ENCODE results near the gene ABCA13.

ABCA13 gene

DNA sequence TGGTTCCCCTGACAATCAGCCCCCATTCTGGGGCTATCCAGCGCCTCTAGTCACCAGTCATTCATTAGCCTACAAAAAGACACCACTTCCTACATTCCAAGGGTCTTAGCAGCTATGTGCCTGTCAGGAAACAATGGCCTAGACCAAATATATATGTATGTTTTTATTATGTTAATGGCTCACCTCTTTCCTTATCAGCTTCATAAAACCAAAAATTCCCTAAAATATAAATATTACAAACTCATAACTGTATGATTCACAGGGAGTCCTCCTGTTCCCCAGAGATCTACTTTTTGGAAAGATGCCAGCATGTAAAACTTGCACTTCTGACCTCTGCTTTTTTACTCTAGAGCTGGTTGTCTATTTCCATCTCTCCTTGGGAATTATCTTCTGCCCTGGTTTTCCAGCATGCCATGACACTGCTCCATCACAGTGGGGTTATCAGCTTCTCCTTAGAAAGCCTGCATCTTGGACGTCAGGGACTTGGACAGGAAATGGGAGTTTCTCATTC, 79.2 kb downstream of the ABCA13 start:
- DNase-seq: no peak

DNA sequence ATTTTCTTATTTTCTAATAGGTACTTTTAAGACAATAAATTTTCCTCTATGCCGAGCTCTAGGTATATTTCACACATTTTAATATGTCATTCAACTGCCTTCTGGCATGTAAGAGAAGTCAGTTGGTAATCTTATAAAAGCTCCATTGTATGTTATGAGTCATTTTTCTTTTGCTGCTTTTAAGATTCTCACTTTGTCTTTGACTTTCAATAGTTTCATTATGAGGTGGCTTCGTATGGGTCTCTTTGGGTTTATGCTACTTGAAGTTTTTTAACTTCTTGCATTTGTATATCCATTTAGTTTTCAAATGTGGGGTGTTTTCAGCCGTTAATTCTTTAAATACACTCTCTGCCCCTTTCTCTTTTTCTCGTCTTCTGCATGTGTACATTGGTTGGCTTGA, 80.5 kb downstream of the ABCA13 start:
- no peak for DNase-seq

GRCh38 chr7:48252995-48253394, 81.7 kb downstream of the ABCA13 start:
- no peak for DNase-seq

DNA sequence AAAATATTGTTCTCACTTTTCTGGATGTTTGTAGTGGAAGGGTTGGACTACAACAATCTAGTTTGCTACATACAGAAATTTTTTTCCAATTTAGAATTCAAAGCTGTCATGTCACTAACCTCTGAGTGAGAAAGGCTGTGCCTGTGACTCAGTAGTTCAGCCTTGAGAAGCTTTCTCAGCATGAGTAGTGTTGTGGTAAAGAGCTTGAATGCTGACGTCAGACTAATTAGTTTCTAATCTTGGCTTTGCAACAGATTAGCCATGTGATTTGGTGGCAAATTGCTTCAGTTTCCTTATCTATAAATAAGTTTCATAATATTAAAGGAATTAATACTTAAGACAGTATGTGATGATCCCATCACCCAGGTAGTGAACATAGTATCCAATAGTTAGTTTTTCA, 83.8 kb downstream of the ABCA13 start:
- DNase-seq: no peak

GRCh38 chr7:48259463-48260280, 88.4 kb downstream of the ABCA13 start:
- DNase-seq: no peak

DNA sequence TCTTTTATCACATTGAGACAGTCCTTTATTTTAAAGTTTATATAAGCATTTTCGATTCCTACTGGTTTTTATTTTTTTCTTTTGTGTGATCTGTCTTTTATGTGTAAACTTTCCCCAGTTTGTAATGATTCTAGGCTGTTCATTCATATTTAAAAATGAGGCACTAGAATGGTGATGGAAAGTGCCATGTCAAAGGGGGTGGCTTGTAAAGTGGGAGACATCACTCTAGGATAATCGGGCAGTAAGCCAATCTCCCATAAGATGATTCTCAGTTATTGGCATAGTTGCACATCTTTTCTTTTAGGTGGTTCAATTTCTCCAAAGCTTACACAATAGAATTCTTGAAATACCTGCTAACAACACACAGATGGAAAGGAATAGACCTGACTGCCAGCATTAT, 90.4 kb downstream of the ABCA13 start:
- no peak for DNase-seq

- no peak for DNase-seq
These were observed 91.5 kb downstream of the ABCA13 start for GRCh38 chr7:48262606-48263310.

- DNase-seq: no peak
These were observed 92.0 kb downstream of the ABCA13 start for GRCh38 chr7:48263311-48263650.

DNA sequence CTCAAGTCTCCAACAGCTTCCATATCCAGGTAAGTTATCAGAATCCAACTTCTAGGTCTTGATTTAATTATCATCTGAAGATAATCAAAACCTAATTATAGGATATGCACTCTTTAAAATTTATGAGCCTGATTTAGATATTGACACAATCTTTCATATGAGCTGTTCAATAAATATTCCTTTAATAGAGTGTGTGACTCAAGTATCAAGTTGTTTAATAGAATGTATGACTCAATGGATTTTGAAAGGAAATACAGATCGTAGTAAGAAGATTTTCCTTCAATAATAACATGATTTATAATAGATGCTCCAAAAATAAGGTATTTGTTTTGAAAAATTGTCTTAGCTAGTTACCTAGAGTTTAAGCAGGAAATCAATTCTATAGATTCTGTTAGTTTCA, 97.8 kb downstream of the ABCA13 start:
- no peak for DNase-seq

DNA sequence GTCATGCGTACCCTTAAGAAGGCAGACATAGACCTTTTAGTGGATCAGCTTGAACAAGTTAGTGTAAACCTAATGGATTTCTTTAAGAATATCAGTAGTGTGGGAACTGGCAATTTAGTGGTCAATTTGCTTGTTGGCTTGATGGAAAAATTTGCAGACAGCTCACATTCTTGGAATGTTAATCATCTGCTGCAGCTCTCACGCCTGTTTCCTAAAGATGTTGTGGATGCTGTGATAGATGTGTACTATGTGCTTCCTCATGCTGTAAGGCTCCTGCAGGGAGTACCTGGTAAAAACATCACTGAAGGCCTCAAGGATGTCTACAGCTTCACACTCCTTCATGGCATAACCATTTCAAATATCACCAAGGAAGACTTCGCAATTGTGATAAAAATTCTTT, 103.4 kb downstream of the ABCA13 start:
- DNase-seq: no peak

GRCh38 chr7:48279420-48279819, 108.2 kb downstream of the ABCA13 start:
- DNase-seq: no peak

DNA sequence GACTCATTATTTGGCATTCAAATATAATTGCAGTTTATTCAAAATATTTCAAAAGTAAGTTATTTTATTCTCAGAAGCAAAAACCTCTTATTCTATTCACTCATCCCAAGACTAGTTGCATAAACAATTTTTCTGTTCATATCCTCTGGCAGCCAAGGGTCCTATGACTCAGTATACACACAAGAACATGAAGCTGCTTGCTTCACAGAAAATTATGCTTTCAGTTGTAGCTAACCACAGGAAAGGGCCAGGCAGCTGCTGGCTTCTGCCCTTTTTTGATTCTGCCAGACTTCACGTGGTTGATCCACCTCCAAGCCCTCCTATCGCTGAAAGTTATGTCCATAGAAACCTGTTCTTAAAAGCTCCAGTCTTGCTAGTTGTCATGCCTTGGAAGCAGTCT, 108.8 kb downstream of the ABCA13 start:
- no peak for DNase-seq

DNA sequence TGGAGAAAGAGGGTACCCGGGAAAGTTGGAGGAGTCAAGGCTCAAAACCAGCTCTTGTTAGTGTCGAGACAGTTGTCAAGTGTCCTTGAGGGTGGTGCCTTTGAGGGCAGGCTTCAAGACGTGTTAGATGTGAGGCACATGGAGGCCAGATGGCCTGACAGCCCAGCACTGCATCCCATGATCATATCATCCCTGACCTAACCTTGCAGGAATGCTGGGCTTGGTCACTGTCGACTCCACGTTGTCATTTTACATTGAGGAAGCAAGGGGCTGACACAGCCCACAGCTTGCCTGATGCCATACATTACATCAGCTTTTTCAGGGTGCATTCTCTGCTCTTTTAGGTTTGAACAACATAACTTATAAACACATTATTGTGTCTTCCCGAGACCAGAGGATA, 114.1 kb downstream of the ABCA13 start:
- no peak for DNase-seq

DNA sequence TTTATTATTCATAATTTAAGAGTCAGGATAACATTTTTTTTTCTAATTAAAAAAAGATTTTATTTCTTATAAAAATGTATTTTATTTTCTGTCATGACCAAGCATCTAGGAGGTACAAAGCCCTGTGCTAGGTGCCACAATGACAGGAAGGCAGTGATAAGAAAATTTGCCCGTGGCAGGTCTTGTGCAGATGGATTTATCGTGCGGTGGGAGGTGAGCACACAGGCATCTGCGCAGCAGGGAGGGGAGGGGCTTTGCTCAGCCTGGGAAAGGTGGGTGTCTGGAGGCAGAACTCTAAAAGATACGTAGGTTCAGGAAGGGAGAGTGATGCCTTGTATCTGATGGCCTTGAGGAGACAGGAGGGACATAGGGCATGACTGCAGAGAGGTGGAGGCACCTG, 115.6 kb downstream of the ABCA13 start:
- DNase-seq: no peak

- DNase-seq: no peak
These were observed 118.4 kb downstream of the ABCA13 start for GRCh38 chr7:48289656-48290055.

GRCh38 chr7:48292949-48293348, 121.7 kb downstream of the ABCA13 start:
- DNase-seq: no peak

DNA sequence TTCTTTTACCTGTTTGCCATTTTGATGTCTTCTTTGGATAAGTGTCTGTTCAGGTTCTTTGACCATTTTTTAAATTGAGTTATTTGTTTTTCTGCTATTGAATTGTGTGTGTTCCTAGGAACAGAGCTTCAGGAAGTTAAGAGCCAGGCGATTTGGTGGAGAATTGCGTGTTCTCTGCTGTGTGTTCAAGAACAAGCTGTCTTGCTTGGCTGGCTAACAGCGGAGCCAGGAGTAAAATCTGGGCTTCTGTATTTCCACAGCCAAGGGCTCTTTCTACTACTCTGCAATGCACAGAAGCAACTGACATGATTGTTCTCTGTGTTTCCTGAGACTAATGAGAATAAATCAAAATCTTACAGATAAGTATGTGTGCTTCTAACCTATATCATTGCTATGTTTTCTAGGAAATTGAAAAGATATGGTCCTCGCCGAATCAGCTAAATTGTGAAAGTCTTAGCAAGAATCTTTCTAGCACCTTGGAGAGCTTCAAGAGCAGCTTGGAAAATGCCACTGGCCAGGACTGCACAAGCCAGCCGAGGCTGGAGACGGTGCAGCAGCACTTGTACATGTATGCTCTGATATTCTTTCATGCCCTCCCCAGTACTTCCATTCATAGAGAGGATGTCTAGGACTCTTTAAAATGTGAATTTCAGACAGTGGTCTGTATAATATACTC, 124.2 kb downstream of the ABCA13 start:
- no peak for DNase-seq

DNA sequence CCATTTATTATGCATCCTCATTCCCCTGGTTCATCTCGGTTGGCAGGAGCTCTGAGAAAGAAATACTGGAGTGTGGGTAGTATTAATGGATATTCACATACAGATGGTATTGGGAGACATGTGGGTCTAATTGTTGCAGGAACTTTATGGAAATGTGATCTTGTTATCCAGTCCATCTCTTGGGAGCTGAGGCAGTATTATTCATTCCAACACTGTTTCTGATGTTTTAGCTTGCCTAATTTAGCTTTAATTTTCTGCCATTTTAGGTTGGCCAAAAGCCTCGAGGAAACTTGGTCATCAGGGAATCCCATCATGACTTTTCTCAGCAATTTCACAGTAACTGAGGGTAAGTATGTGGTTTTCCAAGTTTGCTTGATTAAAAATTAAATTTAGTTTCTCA, 125.7 kb downstream of the ABCA13 start:
- no peak for DNase-seq

DNA sequence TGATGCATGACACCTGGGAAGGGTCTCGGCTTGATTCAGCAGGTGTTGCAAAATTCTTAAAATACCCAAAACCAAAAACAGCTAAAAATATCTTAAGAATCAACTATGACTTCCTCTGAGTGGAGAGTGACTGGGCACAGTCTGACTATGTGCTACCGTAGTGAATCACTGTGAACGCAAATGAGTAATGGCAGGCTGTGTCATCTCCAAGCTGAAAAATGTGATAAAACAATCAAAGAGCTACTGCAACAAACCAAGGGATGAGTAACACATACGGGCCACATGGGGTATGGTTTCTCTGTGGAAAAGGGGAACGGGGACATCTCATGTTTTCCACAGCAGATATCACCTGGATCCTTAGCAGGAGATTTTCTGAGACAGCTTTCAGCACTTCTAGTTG, 127.5 kb downstream of the ABCA13 start:
- no peak for DNase-seq

DNA sequence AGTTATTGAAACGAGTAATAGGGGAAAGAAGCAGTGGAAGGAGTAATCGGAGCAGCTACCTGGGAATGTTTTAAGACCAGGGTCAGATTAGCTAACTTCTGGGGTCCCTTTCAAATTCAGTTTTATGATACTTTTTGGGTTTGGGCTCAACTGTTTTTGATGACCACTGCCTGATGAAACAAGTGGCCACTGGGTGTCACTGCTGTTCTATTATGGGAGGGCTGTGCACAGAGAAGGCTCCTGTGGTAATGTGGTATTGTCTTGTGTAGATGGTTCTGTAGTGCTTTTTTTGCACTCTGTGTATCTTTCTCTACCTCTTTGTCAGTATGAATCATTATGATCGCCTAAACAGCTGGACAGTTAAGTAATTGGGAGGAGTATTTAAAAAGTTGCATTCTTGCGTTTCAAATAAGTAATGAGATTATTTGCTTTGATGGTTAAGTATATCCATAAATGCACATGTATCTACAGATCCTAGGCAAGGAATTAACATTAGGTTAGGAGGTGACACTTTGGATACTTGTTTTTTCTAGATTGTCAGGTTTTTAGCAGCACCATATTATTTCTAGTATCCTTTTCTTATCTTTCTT, 128.4 kb downstream of the ABCA13 start:
- DNase-seq: no peak

DNA sequence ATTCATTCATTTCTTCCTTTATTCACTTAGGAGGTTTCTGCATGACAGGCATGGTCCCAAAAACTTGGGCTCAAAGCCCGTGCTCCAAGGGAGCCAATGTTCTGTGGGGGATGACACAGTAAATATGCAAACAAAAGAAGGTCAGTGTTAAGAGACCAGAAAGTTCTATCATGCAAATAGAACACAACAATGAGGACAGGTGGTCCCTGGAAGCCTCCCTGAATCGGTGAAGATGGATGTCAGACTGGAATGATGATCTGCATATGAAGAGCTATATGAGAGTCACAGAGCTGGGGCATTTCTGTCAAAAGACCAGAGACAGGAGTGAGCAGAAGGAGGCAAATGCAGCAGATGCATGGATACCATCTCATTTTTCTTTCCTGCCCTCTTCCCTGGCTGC, 129.0 kb downstream of the ABCA13 start:
- no peak for DNase-seq

GRCh38 chr7:48301201-48301600, 129.9 kb downstream of the ABCA13 start:
- DNase-seq: no peak

DNA sequence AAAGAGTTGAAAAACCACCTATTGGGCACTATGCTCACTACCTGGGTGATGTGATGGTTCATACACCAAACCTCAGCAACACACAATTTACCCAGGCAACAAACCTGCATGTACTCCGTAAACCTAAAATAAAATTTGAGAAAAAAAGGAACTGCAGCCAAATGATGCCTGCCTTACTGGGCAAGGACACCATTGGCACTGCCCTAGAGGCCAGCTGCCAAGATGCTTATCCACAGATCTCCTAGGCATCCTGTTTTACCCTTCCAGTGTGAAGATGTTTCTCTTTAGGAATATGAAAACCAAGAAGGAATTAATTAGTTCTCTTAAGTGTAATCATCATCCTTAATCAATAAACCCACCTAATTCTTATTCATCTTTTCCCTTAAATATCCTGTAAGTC, 133.4 kb downstream of the ABCA13 start:
- no peak for DNase-seq

DNA sequence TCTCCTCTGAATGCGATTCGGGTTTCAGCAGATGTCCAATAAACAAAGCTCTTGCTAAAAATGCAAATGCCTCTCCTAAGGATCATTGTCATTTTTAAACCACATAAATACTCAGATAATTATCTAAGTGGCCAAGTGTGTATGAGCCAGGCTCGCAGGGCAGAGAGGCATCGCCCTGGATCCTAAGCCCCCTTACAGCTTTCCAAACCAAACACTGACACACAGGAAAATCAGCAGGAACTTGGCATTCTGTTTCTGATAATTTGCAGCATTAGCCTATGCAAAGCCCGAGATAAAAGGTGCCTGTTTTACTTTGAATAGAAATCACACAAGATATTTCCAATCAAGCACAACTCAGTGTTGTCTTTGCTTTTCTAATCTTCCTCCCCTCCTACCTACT, 134.4 kb downstream of the ABCA13 start:
- no peak for DNase-seq

All from effector CD4-positive, alpha-beta T cell (primary cell).